Spleen (tissue), 7 donors: ENCODE measurements around the gene SLC35D1.

ENCODE experiments used
- POLR2AphosphoS5 ChIP-seq, 3 donors: sonication (generic); formaldehyde crosslinking; IDR thresholded peaks; one replicate each; pipeline ENCODE4 v1.5.1; 2017; ENCODE audit warnings: antibody characterized with exemption in 3 of 3
- TF ChIP-seq, protein P1 (sequence below), 11 experiments: fragments of 200-600 bp in 7 of 11; fragments of 450-650 bp in 4 of 11; sonication (generic) in 4 of 11; IDR thresholded peaks in 8 of 11; conservative IDR thresholded peaks in 3 of 11; 1 replicate in 7 of 11; 2 replicates in 4 of 11; pipeline versions ENCODE4 v1.4.0 to v1.8.0; 2016 to 2021; ENCODE audit warnings: antibody characterized with exemption in 11 of 11, inconsistent platforms in 4 of 11, mild to moderate bottlenecking in 1 of 11
- donor health status: DM: no; HTN: no; CAD: no; lungs with moderate emphysema.
- donor health status: DM: no; HTN: no; CAD: no.
- donor health status: DM: no; HTN: no; CAD: no.

DNA sequence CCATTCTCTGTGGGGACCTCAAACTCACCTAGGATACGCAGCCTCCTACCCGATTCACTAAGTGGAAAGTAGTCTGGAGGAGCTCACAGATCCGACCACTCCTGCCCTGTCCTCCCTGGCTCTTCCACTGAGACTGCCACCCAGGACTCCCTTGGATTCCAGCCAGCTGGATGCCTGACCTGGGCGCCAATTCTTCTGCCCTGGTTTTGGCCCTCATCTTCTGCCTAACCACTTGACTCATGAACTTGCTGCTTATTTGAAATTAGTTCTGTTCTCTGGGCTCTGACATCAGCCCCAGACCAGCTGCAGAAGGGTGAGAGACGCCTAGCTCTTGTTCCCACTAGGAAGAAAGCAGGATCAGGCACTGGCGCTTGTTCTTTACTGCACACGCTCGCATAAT, 48.9 kb downstream of the SLC35D1 start:
- TF ChIP-seq, protein P1, sequence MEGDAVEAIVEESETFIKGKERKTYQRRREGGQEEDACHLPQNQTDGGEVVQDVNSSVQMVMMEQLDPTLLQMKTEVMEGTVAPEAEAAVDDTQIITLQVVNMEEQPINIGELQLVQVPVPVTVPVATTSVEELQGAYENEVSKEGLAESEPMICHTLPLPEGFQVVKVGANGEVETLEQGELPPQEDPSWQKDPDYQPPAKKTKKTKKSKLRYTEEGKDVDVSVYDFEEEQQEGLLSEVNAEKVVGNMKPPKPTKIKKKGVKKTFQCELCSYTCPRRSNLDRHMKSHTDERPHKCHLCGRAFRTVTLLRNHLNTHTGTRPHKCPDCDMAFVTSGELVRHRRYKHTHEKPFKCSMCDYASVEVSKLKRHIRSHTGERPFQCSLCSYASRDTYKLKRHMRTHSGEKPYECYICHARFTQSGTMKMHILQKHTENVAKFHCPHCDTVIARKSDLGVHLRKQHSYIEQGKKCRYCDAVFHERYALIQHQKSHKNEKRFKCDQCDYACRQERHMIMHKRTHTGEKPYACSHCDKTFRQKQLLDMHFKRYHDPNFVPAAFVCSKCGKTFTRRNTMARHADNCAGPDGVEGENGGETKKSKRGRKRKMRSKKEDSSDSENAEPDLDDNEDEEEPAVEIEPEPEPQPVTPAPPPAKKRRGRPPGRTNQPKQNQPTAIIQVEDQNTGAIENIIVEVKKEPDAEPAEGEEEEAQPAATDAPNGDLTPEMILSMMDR (IDR thresholded peaks at IDR 0.05 in 8 of 11, conservative IDR thresholded peaks at IDR 0.05 in 3 of 11), result no peak
- no peak for TF ChIP-seq POLR2AphosphoS5 (IDR thresholded peaks at IDR 0.05)
